GM18870 (cell line): ENCODE measurements around the gene SPIN2A.
"Not testable (repeated sequence)": the region's sequence is repeated elsewhere in the genome, so short reads cannot be mapped to it uniquely, and the experiment has no call there.

Source experiments
- ATAC-seq: cut with Tn5 transposase; IDR thresholded peaks from one replicate; pipeline ENCODE4 v1.9.1; 2021; ENCODE audit warnings: moderate library complexity; ENCODE audit not compliant: unreplicated experiment

SPIN2A gene

DNA sequence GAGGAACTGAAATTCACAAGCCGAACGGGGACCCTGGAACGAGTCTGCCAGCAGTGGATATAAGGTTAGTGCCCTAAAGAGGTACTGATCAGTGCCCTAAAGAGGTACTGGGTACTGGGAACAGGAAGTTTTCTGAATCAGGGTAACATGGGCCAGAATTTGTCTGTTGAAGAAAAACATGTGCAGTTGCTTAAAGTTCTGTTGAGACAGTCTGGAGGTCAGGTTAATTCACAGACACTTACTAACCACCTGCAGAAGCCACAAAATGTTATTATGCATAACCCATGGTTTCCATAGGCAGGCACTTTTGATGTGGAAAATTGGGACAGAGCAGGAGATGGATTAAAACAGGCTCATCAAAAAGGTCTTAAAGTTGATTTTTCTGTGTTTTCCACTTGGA lies 33.7 kb downstream of the SPIN2A start:
- ATAC-seq = no peak

DNA sequence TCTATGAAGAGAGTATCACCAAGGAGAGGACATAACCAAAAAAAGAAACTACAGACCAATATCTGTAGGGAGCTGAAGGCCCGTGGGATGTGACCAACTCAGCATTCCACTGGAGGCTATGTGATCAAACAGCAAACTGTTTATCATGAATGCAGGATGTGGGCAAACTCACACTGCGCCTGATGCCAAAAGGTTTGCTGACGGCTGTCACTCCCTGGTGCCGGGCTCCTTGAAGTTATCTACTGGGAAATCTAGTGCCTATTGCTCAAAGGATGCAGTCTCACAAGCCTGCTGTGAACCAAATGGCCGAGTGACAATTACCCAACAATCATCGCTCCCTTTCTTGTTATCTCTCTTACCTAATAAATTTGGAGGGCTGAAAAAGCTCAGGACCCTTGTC lies 34.3 kb downstream of the SPIN2A start:
- not testable (repeated sequence) for ATAC-seq
